Endometrium (tissue), 2 donors: Measurements from ENCODE around the gene SNX18.
"Not testable (repeated sequence)": the region's sequence is repeated elsewhere in the genome, so short reads cannot be mapped to it uniquely, and the experiment has no call there.

Experiments
- FAIRE-seq: peaks from 2 replicates; lab custom pipeline; 2012; peaks lifted over from hg19 to GRCh38; lab: Jason Lieb, UNC
- donor health status: control.
- donor health status: control.

Gene SNX18

GRCh38 chr5:54519509-54519876, 1.9 kb downstream of the SNX18 start:
- FAIRE-seq, result no peak

- FAIRE-seq, result no peak
Measured at GRCh38 chr5:54520438-54520846, 2.9 kb downstream of the SNX18 start.

GRCh38 chr5:54520940-54521339, 3.4 kb downstream of the SNX18 start:
- FAIRE-seq, result no peak

GRCh38 chr5:54521856-54522479, 4.4 kb downstream of the SNX18 start:
- FAIRE-seq, result no peak

- FAIRE-seq, result no peak
Measured at GRCh38 chr5:54523534-54523933, 6.0 kb downstream of the SNX18 start.

GRCh38 chr5:54524082-54524481, 6.5 kb downstream of the SNX18 start:
- no peak for FAIRE-seq

- no peak for FAIRE-seq
Measured at GRCh38 chr5:54524704-54525103, 7.1 kb downstream of the SNX18 start.

- no peak for FAIRE-seq
Measured at GRCh38 chr5:54525261-54525660, 7.7 kb downstream of the SNX18 start.

- FAIRE-seq, result no peak
Measured at GRCh38 chr5:54525692-54526091, 8.1 kb downstream of the SNX18 start.

GRCh38 chr5:54526604-54527288, 9.2 kb downstream of the SNX18 start:
- no peak for FAIRE-seq

- no peak for FAIRE-seq
Measured at GRCh38 chr5:54528633-54529209, 11.2 kb downstream of the SNX18 start.

- FAIRE-seq, result no peak
Measured at GRCh38 chr5:54529565-54529964, 12.0 kb downstream of the SNX18 start.

GRCh38 chr5:54531546-54531945, 14.0 kb downstream of the SNX18 start:
- FAIRE-seq, result no peak

- no peak for FAIRE-seq
Measured at GRCh38 chr5:54533541-54534190, 16.1 kb downstream of the SNX18 start.

GRCh38 chr5:54534191-54535004, 16.8 kb downstream of the SNX18 start:
- no peak for FAIRE-seq

- no peak for FAIRE-seq
Measured at GRCh38 chr5:54535149-54535844, 17.7 kb downstream of the SNX18 start.

- not testable (repeated sequence) for FAIRE-seq
Measured at GRCh38 chr5:54536375-54536774, 18.8 kb downstream of the SNX18 start.

- FAIRE-seq, result not testable (repeated sequence)
Measured at GRCh38 chr5:54536861-54537260, 19.3 kb downstream of the SNX18 start.

- no peak for FAIRE-seq
Measured at GRCh38 chr5:54537725-54538124, 20.2 kb downstream of the SNX18 start.

- FAIRE-seq, result no peak
Measured at GRCh38 chr5:54538156-54538555, 20.6 kb downstream of the SNX18 start.

- no peak for FAIRE-seq
Measured at GRCh38 chr5:54539001-54539400, 21.4 kb downstream of the SNX18 start.

- FAIRE-seq, result no peak
Measured at GRCh38 chr5:54540286-54540685, 22.7 kb downstream of the SNX18 start.
